ENCODE data around the gene IGSF23. TPM values are rescaled to one million over a fixed set of nuclear protein-coding genes. Genes with fewer than 3 reads are reported as not detected.

IGSF23 gene
- total and polyA plus RNA-seq, 2 experiments from 2014 or later: not detected

DNA sequence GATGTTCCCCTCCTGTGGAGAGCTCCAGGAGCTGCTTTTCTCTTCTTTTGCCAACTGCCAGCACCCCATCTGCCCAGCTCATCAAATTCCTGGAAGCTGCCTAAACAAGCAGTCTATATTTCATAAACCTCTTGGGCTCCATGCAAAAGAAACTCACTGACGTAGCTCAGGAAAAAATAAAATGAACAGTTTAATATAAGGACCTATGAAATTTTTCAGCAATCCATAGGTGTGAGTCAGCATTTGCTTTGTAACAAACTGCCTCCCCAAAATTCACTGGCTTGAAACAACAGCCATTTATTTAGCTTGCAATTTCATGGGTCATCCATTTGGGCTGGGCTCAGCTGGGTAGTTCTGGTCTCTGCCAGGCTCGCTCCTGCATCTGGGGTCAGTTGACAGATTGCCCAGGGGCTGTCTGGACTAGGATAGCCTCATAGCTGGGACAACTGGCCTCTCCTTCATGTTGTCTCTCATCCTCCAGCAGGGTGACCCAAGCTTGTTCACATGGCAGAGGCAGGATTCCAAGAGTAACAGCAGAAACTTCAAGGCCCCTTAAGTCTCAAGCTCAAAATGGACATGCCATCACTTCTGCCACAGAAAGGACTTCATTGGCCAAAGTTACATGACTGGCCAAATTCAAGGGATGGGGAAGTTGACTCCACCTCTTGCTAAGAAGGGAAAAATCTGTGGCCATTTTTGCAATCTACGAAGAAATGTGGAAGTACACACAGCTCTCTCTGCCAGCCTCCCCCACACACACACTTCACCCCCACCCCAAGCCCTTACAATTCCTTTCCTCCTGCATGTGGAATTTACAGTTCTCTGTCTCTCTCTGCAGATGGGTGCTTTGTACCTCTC is 22.4 kb downstream of the IGSF23 start:
- no peaks in the 10 kb centered on the region for H3F3A ChIP-seq (replicated peaks; ENCODE audit: low read depth)
- H3K4me2 ChIP-seq: no peak overlapping the region
- H3K4me3 Mint-ChIP-seq: no peak overlapping the region
- no peaks in the 10 kb centered on the region; the same call in 2 of the 3 replicates for H3K9me3 Mint-ChIP-seq
- peaks cover 19% of the 10 kb centered on the region for H3K4me1 ChIP-seq (ENCODE audit: insufficient read depth)
- no peak overlapping the region for H3K27ac ChIP-seq (ENCODE audit: low read depth)
- no peak overlapping the region for H2AFZ ChIP-seq
- H3K79me2 ChIP-seq (replicated peaks; ENCODE audit: insufficient read depth): no peaks in the 10 kb centered on the region
- H3K27me3 Mint-ChIP-seq (ENCODE audit: insufficient read depth, low read depth, poor library complexity): peaks cover 8% of the 10 kb centered on the region
- no peak overlapping the region for H3K4me3 ChIP-seq
- no peaks in the 10 kb centered on the region for H3K9me2 ChIP-seq (ENCODE audit: insufficient read depth)
- H3K4me1 Mint-ChIP-seq: peaks cover 16% of the 10 kb centered on the region; the same call in 2 of the 3 replicates
- no peak overlapping the region for H3K27ac Mint-ChIP-seq
- H3K36me3 ChIP-seq (ENCODE audit: insufficient read depth): no peaks in the 10 kb centered on the region
- no peaks in the 10 kb centered on the region for H3K27me3 ChIP-seq (ENCODE audit: insufficient read depth)
- no peaks in the 10 kb centered on the region for H3K36me3 Mint-ChIP-seq (ENCODE audit: low read depth)
- no peak for DNase-seq (ENCODE audit: low spot score)
- H4K20me1 ChIP-seq (replicated peaks; ENCODE audit: insufficient read depth): no peaks in the 10 kb centered on the region
- no peak for ATAC-seq
- TF ChIP-seq, protein P1, sequence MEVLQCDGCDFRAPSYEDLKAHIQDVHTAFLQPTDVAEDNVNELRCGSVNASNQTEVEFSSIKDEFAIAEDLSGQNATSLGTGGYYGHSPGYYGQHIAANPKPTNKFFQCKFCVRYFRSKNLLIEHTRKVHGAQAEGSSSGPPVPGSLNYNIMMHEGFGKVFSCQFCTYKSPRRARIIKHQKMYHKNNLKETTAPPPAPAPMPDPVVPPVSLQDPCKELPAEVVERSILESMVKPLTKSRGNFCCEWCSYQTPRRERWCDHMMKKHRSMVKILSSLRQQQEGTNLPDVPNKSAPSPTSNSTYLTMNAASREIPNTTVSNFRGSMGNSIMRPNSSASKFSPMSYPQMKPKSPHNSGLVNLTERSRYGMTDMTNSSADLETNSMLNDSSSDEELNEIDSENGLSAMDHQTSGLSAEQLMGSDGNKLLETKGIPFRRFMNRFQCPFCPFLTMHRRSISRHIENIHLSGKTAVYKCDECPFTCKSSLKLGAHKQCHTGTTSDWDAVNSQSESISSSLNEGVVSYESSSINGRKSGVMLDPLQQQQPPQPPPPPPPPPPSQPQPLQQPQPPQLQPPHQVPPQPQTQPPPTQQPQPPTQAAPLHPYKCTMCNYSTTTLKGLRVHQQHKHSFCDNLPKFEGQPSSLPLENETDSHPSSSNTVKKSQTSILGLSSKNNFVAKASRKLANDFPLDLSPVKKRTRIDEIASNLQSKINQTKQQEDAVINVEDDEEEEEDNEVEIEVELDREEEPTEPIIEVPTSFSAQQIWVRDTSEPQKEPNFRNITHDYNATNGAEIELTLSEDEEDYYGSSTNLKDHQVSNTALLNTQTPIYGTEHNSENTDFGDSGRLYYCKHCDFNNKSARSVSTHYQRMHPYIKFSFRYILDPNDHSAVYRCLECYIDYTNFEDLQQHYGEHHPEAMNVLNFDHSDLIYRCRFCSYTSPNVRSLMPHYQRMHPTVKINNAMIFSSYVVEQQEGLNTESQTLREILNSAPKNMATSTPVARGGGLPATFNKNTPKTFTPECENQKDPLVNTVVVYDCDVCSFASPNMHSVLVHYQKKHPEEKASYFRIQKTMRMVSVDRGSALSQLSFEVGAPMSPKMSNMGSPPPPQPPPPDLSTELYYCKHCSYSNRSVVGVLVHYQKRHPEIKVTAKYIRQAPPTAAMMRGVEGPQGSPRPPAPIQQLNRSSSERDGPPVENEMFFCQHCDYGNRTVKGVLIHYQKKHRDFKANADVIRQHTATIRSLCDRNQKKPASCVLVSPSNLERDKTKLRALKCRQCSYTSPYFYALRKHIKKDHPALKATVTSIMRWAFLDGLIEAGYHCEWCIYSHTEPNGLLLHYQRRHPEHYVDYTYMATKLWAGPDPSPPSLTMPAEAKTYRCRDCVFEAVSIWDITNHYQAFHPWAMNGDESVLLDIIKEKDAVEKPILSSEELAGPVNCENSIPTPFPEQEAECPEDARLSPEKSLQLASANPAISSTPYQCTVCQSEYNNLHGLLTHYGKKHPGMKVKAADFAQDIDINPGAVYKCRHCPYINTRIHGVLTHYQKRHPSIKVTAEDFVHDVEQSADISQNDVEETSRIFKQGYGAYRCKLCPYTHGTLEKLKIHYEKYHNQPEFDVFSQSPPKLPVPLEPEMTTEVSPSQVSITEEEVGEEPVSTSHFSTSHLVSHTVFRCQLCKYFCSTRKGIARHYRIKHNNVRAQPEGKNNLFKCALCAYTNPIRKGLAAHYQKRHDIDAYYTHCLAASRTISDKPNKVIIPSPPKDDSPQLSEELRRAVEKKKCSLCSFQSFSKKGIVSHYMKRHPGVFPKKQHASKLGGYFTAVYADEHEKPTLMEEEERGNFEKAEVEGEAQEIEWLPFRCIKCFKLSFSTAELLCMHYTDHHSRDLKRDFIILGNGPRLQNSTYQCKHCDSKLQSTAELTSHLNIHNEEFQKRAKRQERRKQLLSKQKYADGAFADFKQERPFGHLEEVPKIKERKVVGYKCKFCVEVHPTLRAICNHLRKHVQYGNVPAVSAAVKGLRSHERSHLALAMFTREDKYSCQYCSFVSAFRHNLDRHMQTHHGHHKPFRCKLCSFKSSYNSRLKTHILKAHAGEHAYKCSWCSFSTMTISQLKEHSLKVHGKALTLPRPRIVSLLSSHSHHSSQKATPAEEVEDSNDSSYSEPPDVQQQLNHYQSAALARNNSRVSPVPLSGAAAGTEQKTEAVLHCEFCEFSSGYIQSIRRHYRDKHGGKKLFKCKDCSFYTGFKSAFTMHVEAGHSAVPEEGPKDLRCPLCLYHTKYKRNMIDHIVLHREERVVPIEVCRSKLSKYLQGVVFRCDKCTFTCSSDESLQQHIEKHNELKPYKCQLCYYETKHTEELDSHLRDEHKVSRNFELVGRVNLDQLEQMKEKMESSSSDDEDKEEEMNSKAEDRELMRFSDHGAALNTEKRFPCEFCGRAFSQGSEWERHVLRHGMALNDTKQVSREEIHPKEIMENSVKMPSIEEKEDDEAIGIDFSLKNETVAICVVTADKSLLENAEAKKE (CRISPR knock-in tag; IDR thresholded peaks at IDR 0.05): no peak
- TF ChIP-seq NANOG (IDR thresholded peaks at IDR 0.05; ENCODE audit: borderline replicate concordance): no peak
- no peak for TF ChIP-seq CREB1 (CRISPR knock-in tag; IDR thresholded peaks at IDR 0.05; ENCODE audit: low read depth)
- TF ChIP-seq, protein P2, sequence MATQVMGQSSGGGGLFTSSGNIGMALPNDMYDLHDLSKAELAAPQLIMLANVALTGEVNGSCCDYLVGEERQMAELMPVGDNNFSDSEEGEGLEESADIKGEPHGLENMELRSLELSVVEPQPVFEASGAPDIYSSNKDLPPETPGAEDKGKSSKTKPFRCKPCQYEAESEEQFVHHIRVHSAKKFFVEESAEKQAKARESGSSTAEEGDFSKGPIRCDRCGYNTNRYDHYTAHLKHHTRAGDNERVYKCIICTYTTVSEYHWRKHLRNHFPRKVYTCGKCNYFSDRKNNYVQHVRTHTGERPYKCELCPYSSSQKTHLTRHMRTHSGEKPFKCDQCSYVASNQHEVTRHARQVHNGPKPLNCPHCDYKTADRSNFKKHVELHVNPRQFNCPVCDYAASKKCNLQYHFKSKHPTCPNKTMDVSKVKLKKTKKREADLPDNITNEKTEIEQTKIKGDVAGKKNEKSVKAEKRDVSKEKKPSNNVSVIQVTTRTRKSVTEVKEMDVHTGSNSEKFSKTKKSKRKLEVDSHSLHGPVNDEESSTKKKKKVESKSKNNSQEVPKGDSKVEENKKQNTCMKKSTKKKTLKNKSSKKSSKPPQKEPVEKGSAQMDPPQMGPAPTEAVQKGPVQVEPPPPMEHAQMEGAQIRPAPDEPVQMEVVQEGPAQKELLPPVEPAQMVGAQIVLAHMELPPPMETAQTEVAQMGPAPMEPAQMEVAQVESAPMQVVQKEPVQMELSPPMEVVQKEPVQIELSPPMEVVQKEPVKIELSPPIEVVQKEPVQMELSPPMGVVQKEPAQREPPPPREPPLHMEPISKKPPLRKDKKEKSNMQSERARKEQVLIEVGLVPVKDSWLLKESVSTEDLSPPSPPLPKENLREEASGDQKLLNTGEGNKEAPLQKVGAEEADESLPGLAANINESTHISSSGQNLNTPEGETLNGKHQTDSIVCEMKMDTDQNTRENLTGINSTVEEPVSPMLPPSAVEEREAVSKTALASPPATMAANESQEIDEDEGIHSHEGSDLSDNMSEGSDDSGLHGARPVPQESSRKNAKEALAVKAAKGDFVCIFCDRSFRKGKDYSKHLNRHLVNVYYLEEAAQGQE (IDR thresholded peaks at IDR 0.05; ENCODE audit: unreplicated experiment): no peak
- TF ChIP-seq, protein P3, sequence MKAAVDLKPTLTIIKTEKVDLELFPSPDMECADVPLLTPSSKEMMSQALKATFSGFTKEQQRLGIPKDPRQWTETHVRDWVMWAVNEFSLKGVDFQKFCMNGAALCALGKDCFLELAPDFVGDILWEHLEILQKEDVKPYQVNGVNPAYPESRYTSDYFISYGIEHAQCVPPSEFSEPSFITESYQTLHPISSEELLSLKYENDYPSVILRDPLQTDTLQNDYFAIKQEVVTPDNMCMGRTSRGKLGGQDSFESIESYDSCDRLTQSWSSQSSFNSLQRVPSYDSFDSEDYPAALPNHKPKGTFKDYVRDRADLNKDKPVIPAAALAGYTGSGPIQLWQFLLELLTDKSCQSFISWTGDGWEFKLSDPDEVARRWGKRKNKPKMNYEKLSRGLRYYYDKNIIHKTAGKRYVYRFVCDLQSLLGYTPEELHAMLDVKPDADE (IDR thresholded peaks at IDR 0.05): no peak
- no peak for TF ChIP-seq ZNF331 (CRISPR knock-in tag; IDR thresholded peaks at IDR 0.05; ENCODE audit: low read depth)
- TF ChIP-seq POLR2AphosphoS5 (IDR thresholded peaks at IDR 0.05; ENCODE audit: low read depth): no peak
- TF ChIP-seq EZH2 (IDR thresholded peaks at IDR 0.05; ENCODE audit: low read depth, unreplicated experiment): no peak
- no peak for TF ChIP-seq STAT1 (IDR thresholded peaks at IDR 0.05; ENCODE audit: unreplicated experiment)
- no peak for TF ChIP-seq EZH2phosphoT487 (IDR thresholded peaks at IDR 0.05; ENCODE audit: unreplicated experiment)
- no peak for TF ChIP-seq JUNB (IDR thresholded peaks at IDR 0.05; ENCODE audit: unreplicated experiment)

Data from GM23338 (cell line).